Neural cell (in vitro differentiated cells): ENCODE measurements around the gene FAF2. TPM values are rescaled to one million over a fixed set of nuclear protein-coding genes. Genes with fewer than 3 reads are reported as not detected.

Experiments used
- H2AFZ ChIP-seq: fragments of 200-600, 300-800 bp; sonication (generic), shearing (Covaris generic); 2 replicates; pipeline ENCODE4 v1.6.0; 2014; ENCODE audit warnings: low read depth, mild to moderate bottlenecking, antibody characterized with exemption, low read length, moderate library complexity
- H3F3A ChIP-seq: fragments of 200-600 bp; shearing (Covaris generic); 2 replicates; pipeline ENCODE4 v1.6.1; 2016; ENCODE audit warnings: mild to moderate bottlenecking, moderate library complexity, mixed read lengths, antibody characterized with exemption, low read length; ENCODE audit not compliant: insufficient read depth, poor library complexity, severe bottlenecking
- H3K27ac ChIP-seq: fragments of 200-600, 300-800 bp; sonication (generic), shearing (Covaris generic); 2 replicates; pipeline ENCODE4 v1.5.1; 2014; ENCODE audit warnings: mild to moderate bottlenecking, low read length, moderate library complexity
- H3K27me3 ChIP-seq: fragments of 300-800, 200-600 bp; sonication (generic), shearing (Covaris generic); 2 replicates; pipeline ENCODE4 v1.6.0; 2014; ENCODE audit warnings: mild to moderate bottlenecking, low read depth, low read length, moderate library complexity; ENCODE audit not compliant: insufficient read depth
- H3K36me3 ChIP-seq: fragments of 300-800, 200-600 bp; sonication (generic), shearing (Covaris generic); 2 replicates; pipeline ENCODE4 v1.5.1; 2014; ENCODE audit warnings: mild to moderate bottlenecking, antibody characterized with exemption, low read length, moderate library complexity; ENCODE audit not compliant: insufficient read depth
- H3K4me2 ChIP-seq: fragments of 300-800, 200-600 bp; sonication (generic), shearing (Covaris generic); 2 replicates; pipeline ENCODE4 v1.6.0; 2014; ENCODE audit warnings: mild to moderate bottlenecking, low read length
- H3K4me3 ChIP-seq: fragments of 300-800, 200-600 bp; sonication (generic), shearing (Covaris generic); 2 replicates; pipeline ENCODE4 v1.5.1; 2014; ENCODE audit warnings: mild to moderate bottlenecking, low read length, moderate library complexity
- H3K79me2 ChIP-seq: fragments of 200-600 bp; shearing (Covaris generic); replicated peaks from 2 replicates; pipeline ENCODE4 v1.6.0; 2014; ENCODE audit warnings: mild to moderate bottlenecking, low read length, moderate library complexity; ENCODE audit not compliant: insufficient read depth
- H3K9ac ChIP-seq: fragments of 300-800, 200-600 bp; sonication (generic), shearing (Covaris generic); 2 replicates; pipeline ENCODE4 v1.6.1; 2016; ENCODE audit warnings: mild to moderate bottlenecking, low read length, mixed read lengths
- H3K9me2 ChIP-seq: fragments of 200-600 bp; shearing (Covaris generic); 2 replicates; pipeline ENCODE4 v1.6.1; 2016; ENCODE audit warnings: mild to moderate bottlenecking, low read length, mixed read lengths; ENCODE audit not compliant: insufficient read depth
- H3K9me3 ChIP-seq: fragments of 200-600, 300-800 bp; sonication (generic), shearing (Covaris generic); 2 replicates; pipeline ENCODE4 v1.6.1; 2016; ENCODE audit warnings: mild to moderate bottlenecking, mixed run types, low read length, moderate library complexity, mixed read lengths
- H4K20me1 ChIP-seq: fragments of 200-600 bp; shearing (Covaris generic); 2 replicates; pipeline ENCODE4 v1.6.1; 2016; ENCODE audit warnings: mild to moderate bottlenecking, mixed run types; ENCODE audit not compliant: insufficient read depth
- EP300 ChIP-seq: fragments of 450-650 bp; conservative IDR thresholded peaks from 2 replicates; pipeline ENCODE4 v1.6.1; 2014; ENCODE audit warnings: antibody characterized with exemption, mild to moderate bottlenecking, moderate library complexity; ENCODE audit not compliant: poor library complexity, severe bottlenecking
- EZH2 ChIP-seq: fragments of 200-600, 300-800 bp; shearing (Covaris generic), sonication (generic); IDR thresholded peaks from 2 replicates; pipeline ENCODE4 v1.6.1; 2014; ENCODE audit warnings: antibody characterized with exemption, low read length, borderline replicate concordance, mild to moderate bottlenecking; ENCODE audit not compliant: insufficient read depth, poor library complexity, severe bottlenecking
- MXI1 ChIP-seq: fragments of 450-650 bp; conservative IDR thresholded peaks from 2 replicates; pipeline ENCODE4 v1.6.1; 2014; ENCODE audit warnings: antibody characterized with exemption, mild to moderate bottlenecking; ENCODE audit not compliant: poor library complexity, severe bottlenecking
- POLR2AphosphoS5 ChIP-seq: IDR thresholded peaks from 2 replicates; pipeline ENCODE4 v1.6.1; 2012
- RAD21 ChIP-seq: fragments of 450-650 bp; conservative IDR thresholded peaks from 2 replicates; pipeline ENCODE4 v1.6.1; 2014; ENCODE audit warnings: antibody characterized with exemption, mild to moderate bottlenecking, moderate library complexity
- SMC3 ChIP-seq: fragments of 450-650 bp; conservative IDR thresholded peaks from 2 replicates; pipeline ENCODE4 v1.6.1; 2014; ENCODE audit warnings: antibody characterized with exemption, mild to moderate bottlenecking, moderate library complexity; ENCODE audit not compliant: poor library complexity
- TAF1 ChIP-seq: IDR thresholded peaks from 2 replicates; pipeline ENCODE4 v1.6.1; 2012; ENCODE audit warnings: low read depth
- polyA plus RNA-seq: library from polyadenylated mRNA; depleted of rRNA; stranded (reverse); fragments of >200 nt; gene quantifications from 2 replicates; pipeline ENCODE4 v1.2.3, GENCODE V29; 2014
- TF ChIP-seq, protein P1 (sequence below): fragments of 450-650 bp; IDR thresholded peaks from 2 replicates; pipeline ENCODE4 v1.5.1; 2014; ENCODE audit warnings: antibody characterized with exemption, mild to moderate bottlenecking, moderate library complexity; ENCODE audit not compliant: poor library complexity, severe bottlenecking
- TF ChIP-seq, protein P2 (sequence below): IDR thresholded peaks from 2 replicates; pipeline ENCODE4 v1.6.1; 2012; ENCODE audit warnings: borderline replicate concordance

The FAF2 gene
- polyA plus RNA-seq, 1 donor from 2014 or later = 30.8 TPM

DNA sequence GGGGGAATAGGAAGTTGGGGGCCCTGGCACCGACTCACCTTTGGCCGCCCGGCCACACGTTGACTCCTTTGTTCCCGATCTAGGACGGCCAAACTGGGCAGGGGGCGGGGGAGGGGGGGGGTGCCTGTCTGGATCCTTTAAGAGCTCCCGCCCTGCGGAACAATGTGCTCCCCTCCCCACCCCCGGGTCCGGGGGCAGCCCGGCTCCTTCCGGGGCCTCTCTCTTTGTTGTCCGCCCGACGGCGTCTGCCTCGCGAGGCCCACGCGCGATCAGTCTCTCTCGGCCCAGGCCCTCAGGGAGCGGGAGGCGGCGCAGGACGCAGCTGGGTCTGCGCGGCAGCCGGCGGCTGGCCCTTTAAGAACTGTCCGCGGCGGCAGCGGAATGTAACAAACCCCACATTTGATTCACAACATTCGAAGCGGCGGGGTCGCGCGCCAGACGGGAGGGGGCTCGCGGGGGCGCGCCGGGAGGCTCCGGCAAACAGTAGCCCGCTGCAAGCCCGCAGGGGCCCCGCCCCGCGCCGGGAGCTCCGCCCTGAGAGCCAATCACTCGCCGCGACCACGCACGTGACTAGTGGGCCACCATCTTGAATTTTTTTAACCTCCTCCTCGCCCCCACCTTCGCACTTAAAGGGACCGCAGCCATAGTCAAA, 88.8 kb downstream of the FAF2 start, which contains the start of gene RNF44:
TSS of gene RNF44 (minus strand) at position 501 of the 652 bp plus-strand sequence. CDS start 4,930 bp downstream, outside the sequence.
- H3K9me2 ChIP-seq = no peaks in the 10 kb centered on the region
- peak within 1 kb of the TSS; percentile 94 for H3K4me2 ChIP-seq
- peaks cover 49% of the 10 kb centered on the region for H3K79me2 ChIP-seq
- peaks cover 19% of the 10 kb centered on the region for H4K20me1 ChIP-seq
- no peaks in the 10 kb centered on the region for H3K36me3 ChIP-seq
- TF ChIP-seq, protein P1, sequence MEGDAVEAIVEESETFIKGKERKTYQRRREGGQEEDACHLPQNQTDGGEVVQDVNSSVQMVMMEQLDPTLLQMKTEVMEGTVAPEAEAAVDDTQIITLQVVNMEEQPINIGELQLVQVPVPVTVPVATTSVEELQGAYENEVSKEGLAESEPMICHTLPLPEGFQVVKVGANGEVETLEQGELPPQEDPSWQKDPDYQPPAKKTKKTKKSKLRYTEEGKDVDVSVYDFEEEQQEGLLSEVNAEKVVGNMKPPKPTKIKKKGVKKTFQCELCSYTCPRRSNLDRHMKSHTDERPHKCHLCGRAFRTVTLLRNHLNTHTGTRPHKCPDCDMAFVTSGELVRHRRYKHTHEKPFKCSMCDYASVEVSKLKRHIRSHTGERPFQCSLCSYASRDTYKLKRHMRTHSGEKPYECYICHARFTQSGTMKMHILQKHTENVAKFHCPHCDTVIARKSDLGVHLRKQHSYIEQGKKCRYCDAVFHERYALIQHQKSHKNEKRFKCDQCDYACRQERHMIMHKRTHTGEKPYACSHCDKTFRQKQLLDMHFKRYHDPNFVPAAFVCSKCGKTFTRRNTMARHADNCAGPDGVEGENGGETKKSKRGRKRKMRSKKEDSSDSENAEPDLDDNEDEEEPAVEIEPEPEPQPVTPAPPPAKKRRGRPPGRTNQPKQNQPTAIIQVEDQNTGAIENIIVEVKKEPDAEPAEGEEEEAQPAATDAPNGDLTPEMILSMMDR = no peak
- peak; percentile 92 for TF ChIP-seq POLR2AphosphoS5
- no peak for TF ChIP-seq SMC3
- TF ChIP-seq EZH2 = no peak
- TF ChIP-seq, protein P2, sequence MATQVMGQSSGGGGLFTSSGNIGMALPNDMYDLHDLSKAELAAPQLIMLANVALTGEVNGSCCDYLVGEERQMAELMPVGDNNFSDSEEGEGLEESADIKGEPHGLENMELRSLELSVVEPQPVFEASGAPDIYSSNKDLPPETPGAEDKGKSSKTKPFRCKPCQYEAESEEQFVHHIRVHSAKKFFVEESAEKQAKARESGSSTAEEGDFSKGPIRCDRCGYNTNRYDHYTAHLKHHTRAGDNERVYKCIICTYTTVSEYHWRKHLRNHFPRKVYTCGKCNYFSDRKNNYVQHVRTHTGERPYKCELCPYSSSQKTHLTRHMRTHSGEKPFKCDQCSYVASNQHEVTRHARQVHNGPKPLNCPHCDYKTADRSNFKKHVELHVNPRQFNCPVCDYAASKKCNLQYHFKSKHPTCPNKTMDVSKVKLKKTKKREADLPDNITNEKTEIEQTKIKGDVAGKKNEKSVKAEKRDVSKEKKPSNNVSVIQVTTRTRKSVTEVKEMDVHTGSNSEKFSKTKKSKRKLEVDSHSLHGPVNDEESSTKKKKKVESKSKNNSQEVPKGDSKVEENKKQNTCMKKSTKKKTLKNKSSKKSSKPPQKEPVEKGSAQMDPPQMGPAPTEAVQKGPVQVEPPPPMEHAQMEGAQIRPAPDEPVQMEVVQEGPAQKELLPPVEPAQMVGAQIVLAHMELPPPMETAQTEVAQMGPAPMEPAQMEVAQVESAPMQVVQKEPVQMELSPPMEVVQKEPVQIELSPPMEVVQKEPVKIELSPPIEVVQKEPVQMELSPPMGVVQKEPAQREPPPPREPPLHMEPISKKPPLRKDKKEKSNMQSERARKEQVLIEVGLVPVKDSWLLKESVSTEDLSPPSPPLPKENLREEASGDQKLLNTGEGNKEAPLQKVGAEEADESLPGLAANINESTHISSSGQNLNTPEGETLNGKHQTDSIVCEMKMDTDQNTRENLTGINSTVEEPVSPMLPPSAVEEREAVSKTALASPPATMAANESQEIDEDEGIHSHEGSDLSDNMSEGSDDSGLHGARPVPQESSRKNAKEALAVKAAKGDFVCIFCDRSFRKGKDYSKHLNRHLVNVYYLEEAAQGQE = peak; percentile 81
- peak; percentile 12 for TF ChIP-seq MXI1
- no peak for TF ChIP-seq RAD21
- no peak for TF ChIP-seq EP300
- peak; percentile 51 for TF ChIP-seq TAF1
- H3K27me3 ChIP-seq = no peaks in the 10 kb centered on the region
- H3F3A ChIP-seq = no peaks in the 10 kb centered on the region
- H3K4me3 ChIP-seq = peak within 1 kb of the TSS; percentile 99
- peak within 1 kb of the TSS; percentile 96 for H3K9ac ChIP-seq
- H3K9me3 ChIP-seq = no peaks in the 10 kb centered on the region
- H3K27ac ChIP-seq = peak within 1 kb of the TSS; percentile 99
- H2AFZ ChIP-seq = peak within 1 kb of the TSS; percentile 77

DNA sequence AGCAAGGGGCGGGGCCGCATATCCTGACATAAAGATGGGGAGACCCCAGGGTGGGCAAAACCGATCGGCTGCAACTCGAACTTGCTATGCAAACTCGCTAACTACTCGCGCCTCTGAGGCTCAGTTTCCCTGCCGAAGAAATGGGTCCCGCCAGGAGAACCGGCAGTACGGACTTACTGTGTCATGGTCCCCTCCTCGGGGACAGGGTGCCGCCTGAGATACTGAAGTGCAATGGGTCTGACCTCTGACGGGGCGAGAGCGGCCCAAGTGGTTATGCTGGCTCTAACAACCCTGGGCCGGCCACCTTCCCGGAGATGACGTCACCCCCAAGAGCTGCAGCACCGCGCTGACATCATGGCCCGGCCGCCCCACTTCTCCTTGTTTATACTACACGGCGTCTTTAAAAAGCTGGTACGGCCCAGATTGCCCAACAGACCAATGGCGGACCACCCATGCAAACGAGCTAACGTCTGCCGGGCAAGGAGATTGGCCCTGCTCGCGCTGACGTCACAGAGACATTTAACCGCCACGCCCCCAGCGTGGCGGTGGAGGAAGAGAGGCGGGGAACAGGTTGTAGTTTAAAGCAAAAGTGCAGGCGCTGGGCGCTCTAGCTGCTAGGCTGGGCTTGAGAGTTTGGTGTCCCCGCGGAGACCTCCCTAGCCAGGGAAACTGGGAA, 89.5 kb downstream of the FAF2 start:
- Histone ChIP-seq H2AFZ (peak overlapping the region; percentile 77), H3K9ac (peak overlapping the region; percentile 96), H4K20me1 (peaks cover 17% of the 10 kb centered on the region), H3K79me2 (peaks cover 43% of the 10 kb centered on the region), H3K36me3 (no peaks in the 10 kb centered on the region), H3K9me3 (no peaks in the 10 kb centered on the region), H3K4me3 (peak overlapping the region; percentile 99), H3K27me3 (no peaks in the 10 kb centered on the region), H3K4me2 (peak overlapping the region; percentile 38), H3K27ac (peak overlapping the region; percentile 99), H3K9me2 (no peaks in the 10 kb centered on the region), H3F3A (no peaks in the 10 kb centered on the region)
- TF ChIP-seq, protein P1 = no peak
- TF ChIP-seq EP300 = peak; percentile 17
- TF ChIP-seq, protein P2 = no peak
- TF ChIP-seq MXI1 = peak; percentile 41
- TF ChIP-seq EZH2 = no peak
- TF ChIP-seq POLR2AphosphoS5 = peak; percentile 86
- no peak for TF ChIP-seq SMC3
- no peak for TF ChIP-seq TAF1
- peak; percentile 10 for TF ChIP-seq RAD21
